Kidney epithelial cell (primary cell): Measurements from ENCODE around the gene SLC34A1. TPM values are rescaled to one million over a fixed set of nuclear protein-coding genes. Genes with fewer than 3 reads are reported as not detected.

Source experiments
- DNase-seq: peaks from one replicate; pipeline ENCODE4 v3.0.0-alpha.2; 2010; ENCODE audit warnings: low read depth
- H3K27me3 ChIP-seq: 2 replicates; pipeline ENCODE4 v1.6.0; 2011; ENCODE audit warnings: low read length; ENCODE audit not compliant: control insufficient read depth, insufficient read depth
- H3K36me3 ChIP-seq: 2 replicates; pipeline ENCODE4 v1.5.1; 2011; ENCODE audit warnings: low read length; ENCODE audit not compliant: control insufficient read depth, insufficient read depth
- H3K4me3 ChIP-seq: 2 replicates; pipeline ENCODE4 v1.5.1; 2011; ENCODE audit warnings: low read depth, mild to moderate bottlenecking, control low read depth, low read length
- total RNA-seq: library from RNA; depleted of rRNA; stranded (reverse); fragments of >200 nt; gene quantifications from 2 replicates; pipeline ENCODE4 v1.2.3, GENCODE V29; 2015
- TF ChIP-seq, protein P1 (sequence below): IDR thresholded peaks from 2 replicates; pipeline ENCODE4 v1.5.1; 2011; ENCODE audit warnings: mild to moderate bottlenecking, moderate library complexity, low read length, control low read depth, inconsistent platforms; ENCODE audit not compliant: insufficient read depth, poor library complexity, severe bottlenecking

SLC34A1 gene
- total RNA-seq, 1 donor from 2014 or later, result not detected

GRCh38 chr5:177353093-177353492 lies 31.1 kb upstream of the SLC34A1 start:
- H3K36me3 ChIP-seq, result no peaks in the 10 kb centered on the region
- TF ChIP-seq, protein P1, sequence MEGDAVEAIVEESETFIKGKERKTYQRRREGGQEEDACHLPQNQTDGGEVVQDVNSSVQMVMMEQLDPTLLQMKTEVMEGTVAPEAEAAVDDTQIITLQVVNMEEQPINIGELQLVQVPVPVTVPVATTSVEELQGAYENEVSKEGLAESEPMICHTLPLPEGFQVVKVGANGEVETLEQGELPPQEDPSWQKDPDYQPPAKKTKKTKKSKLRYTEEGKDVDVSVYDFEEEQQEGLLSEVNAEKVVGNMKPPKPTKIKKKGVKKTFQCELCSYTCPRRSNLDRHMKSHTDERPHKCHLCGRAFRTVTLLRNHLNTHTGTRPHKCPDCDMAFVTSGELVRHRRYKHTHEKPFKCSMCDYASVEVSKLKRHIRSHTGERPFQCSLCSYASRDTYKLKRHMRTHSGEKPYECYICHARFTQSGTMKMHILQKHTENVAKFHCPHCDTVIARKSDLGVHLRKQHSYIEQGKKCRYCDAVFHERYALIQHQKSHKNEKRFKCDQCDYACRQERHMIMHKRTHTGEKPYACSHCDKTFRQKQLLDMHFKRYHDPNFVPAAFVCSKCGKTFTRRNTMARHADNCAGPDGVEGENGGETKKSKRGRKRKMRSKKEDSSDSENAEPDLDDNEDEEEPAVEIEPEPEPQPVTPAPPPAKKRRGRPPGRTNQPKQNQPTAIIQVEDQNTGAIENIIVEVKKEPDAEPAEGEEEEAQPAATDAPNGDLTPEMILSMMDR, result no peak
- DNase-seq, result no peak
- no peak overlapping the region for H3K4me3 ChIP-seq
- H3K27me3 ChIP-seq, result peaks cover 2% of the 10 kb centered on the region

DNA sequence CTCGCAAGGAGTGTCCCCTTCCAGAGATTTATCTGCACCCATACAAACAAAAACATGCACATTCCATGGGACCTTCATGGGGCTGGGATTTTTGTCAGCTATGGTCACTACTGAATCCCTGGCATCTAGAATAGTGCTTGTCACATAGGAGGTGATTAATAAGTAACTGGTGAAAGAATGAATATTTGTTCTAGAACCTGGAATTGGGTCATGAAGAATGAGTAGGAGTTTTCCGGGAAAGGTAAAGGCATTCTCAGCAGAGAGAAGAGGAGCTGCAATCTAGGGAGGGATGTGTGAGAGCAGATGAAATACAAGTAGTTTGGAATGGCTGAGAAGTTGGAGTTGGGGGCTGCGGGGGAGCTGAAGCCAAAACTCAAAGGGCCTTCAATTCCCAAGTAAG lies 30.0 kb upstream of the SLC34A1 start:
- TF ChIP-seq, protein P1, result no peak
- no peak overlapping the region for H3K4me3 ChIP-seq
- DNase-seq, result no peak
- H3K36me3 ChIP-seq, result no peaks in the 10 kb centered on the region
- peaks cover 2% of the 10 kb centered on the region for H3K27me3 ChIP-seq

GRCh38 chr5:177354711-177355110 lies 29.5 kb upstream of the SLC34A1 start:
- Histone ChIP-seq H3K36me3 (no peaks in the 10 kb centered on the region), H3K4me3 (no peak overlapping the region), H3K27me3 (peaks cover 2% of the 10 kb centered on the region)
- DNase-seq, result no peak
- TF ChIP-seq, protein P1, result no peak

DNA sequence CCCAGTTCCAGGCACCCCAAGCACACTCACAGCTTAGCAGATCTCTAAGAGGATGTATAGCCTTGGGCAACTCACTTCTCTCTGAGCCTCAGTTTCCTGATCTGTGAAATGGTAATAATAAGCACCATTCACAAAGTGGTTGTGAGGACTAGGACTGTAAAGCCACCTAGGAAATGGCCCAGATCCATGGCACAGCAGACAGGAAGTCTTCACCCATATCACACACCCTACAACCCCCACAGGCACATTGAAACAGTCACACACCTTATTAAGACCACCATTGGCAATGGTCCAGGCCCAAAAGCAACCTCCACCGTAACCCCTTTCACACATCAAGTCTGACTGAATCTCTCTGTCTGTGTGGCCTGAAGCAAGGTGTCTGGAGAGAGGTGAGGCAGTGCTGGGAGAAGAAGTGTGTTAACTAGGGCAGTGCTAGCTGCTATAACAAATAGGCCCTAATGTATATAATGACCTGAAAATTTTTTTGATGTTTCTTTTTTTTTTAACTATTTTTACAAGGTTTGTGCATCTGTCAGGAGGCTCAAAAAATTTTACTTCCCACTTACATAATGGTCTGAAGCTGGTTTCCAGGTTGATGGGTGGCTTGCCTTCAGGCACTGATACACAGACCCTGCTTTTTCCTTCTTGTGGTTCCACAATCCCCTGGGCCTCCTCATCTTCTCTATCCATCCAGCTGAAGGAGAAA lies 28.9 kb upstream of the SLC34A1 start:
- TF ChIP-seq, protein P1, result no peak
- Histone ChIP-seq H3K36me3 (no peaks in the 10 kb centered on the region), H3K27me3 (peaks cover 2% of the 10 kb centered on the region), H3K4me3 (no peak overlapping the region)
- DNase-seq, result no peak

GRCh38 chr5:177355868-177356168 lies 28.4 kb upstream of the SLC34A1 start:
- Histone ChIP-seq H3K36me3 (no peaks in the 10 kb centered on the region), H3K4me3 (no peak overlapping the region), H3K27me3 (peaks cover 2% of the 10 kb centered on the region)
- TF ChIP-seq, protein P1, result no peak
- DNase-seq, result no peak

DNA sequence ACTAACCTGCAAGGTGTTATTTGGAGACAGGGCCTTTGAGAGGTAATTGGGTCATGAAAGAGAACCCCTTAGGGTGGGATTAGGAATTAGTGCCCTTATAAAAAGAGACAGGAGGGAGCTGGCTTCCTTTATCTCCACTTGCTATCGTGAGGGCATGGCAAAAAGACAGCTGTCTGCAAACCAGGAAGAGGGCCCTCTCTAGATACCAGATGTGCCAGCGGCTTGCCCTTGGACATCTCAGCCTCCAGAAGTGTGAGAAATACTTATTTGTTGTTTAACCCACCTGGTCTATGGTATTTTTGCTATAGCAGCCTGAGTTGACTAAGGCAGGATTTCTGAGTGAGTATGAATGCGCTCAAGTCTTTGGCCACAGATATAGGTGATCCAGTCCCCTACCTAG lies 27.5 kb upstream of the SLC34A1 start:
- TF ChIP-seq, protein P1, result no peak
- DNase-seq, result no peak
- Histone ChIP-seq H3K27me3 (peaks cover 2% of the 10 kb centered on the region), H3K36me3 (no peaks in the 10 kb centered on the region), H3K4me3 (no peak overlapping the region)
